ENCODE results near the gene PIK3R3. TPM values are rescaled to one million over a fixed set of nuclear protein-coding genes. Genes with fewer than 3 reads are reported as not detected.

The PIK3R3 gene
- total RNA-seq, 2 experiments from 2014 or later = 0.65 to 0.83 TPM

- CTCF ChIA-PET = no interaction called here
- H3K4me1 Mint-ChIP-seq (ENCODE audit: low read depth) = no peaks in the 10 kb centered on the region
- no peaks in the 10 kb centered on the region for H3K9me3 Mint-ChIP-seq
- peaks cover 10% of the 10 kb centered on the region for H3K36me3 Mint-ChIP-seq
- POLR2A ChIA-PET = no interaction called here
- no peak for DNase-seq
- H3K27me3 Mint-ChIP-seq = no peaks in the 10 kb centered on the region
- H3K27ac Mint-ChIP-seq = no peak overlapping the region
- no peak overlapping the region for H3K4me3 Mint-ChIP-seq
- intact Hi-C loops (cut with micrococcal nuclease) = no loop called here
Measured at GRCh38 chr1:46027788-46028573, 104.4 kb downstream of the PIK3R3 start.

- Mint-ChIP-seq H3K4me3 (no peak overlapping the region), H3K4me1 (ENCODE audit: low read depth) (no peaks in the 10 kb centered on the region), H3K9me3 (no peaks in the 10 kb centered on the region), H3K27ac (no peak overlapping the region), H3K27me3 (no peaks in the 10 kb centered on the region), H3K36me3 (peaks cover 8% of the 10 kb centered on the region)
- ChIA-PET POLR2A (no interaction called here), CTCF (no interaction called here)
- DNase-seq = no peak
- intact Hi-C loops (cut with micrococcal nuclease) = no loop called here
Measured at GRCh38 chr1:46026531-46026930, 105.9 kb downstream of the PIK3R3 start.

- Mint-ChIP-seq H3K27ac (no peak overlapping the region), H3K36me3 (peaks cover 5% of the 10 kb centered on the region), H3K4me1 (ENCODE audit: low read depth) (no peaks in the 10 kb centered on the region), H3K9me3 (no peaks in the 10 kb centered on the region), H3K4me3 (no peak overlapping the region), H3K27me3 (no peaks in the 10 kb centered on the region)
- CTCF ChIA-PET = no interaction called here
- intact Hi-C loops (cut with micrococcal nuclease) = no loop called here
- no peak for DNase-seq
- POLR2A ChIA-PET = no interaction called here
Measured at GRCh38 chr1:46021046-46021996, 111.1 kb downstream of the PIK3R3 start.

GRCh38 chr1:46020010-46020409 is 112.4 kb downstream of the PIK3R3 start:
- CTCF ChIA-PET = no interaction called here
- DNase-seq = no peak
- no peaks in the 10 kb centered on the region for H3K9me3 Mint-ChIP-seq
- H3K4me3 Mint-ChIP-seq = no peak overlapping the region
- H3K27ac Mint-ChIP-seq = no peak overlapping the region
- intact Hi-C loops (cut with micrococcal nuclease) = no loop called here
- POLR2A ChIA-PET = no interaction called here
- peaks cover 5% of the 10 kb centered on the region for H3K36me3 Mint-ChIP-seq
- no peaks in the 10 kb centered on the region for H3K27me3 Mint-ChIP-seq
- no peaks in the 10 kb centered on the region for H3K4me1 Mint-ChIP-seq (ENCODE audit: low read depth)

GRCh38 chr1:46019348-46019747 is 113.1 kb downstream of the PIK3R3 start:
- no peaks in the 10 kb centered on the region for H3K27me3 Mint-ChIP-seq
- no peak for DNase-seq
- intact Hi-C loops (cut with micrococcal nuclease) = no loop called here
- H3K4me3 Mint-ChIP-seq = no peak overlapping the region
- POLR2A ChIA-PET = no interaction called here
- no peaks in the 10 kb centered on the region for H3K9me3 Mint-ChIP-seq
- CTCF ChIA-PET = interaction anchor here (1.3 to 1.5 kb wide), 2 partner anchors 17 to 204 kb away, joined by 3 to 9 read pairs; no protein-coding TSS in a partner anchor
- no peaks in the 10 kb centered on the region for H3K4me1 Mint-ChIP-seq (ENCODE audit: low read depth)
- no peak overlapping the region for H3K27ac Mint-ChIP-seq
- H3K36me3 Mint-ChIP-seq = peaks cover 3% of the 10 kb centered on the region

GRCh38 chr1:46017876-46018503 is 114.4 kb downstream of the PIK3R3 start:
- Mint-ChIP-seq H3K27me3 (no peaks in the 10 kb centered on the region), H3K27ac (no peak overlapping the region), H3K9me3 (no peaks in the 10 kb centered on the region), H3K4me1 (ENCODE audit: low read depth) (no peaks in the 10 kb centered on the region), H3K36me3 (no peaks in the 10 kb centered on the region), H3K4me3 (no peak overlapping the region)
- POLR2A ChIA-PET = no interaction called here
- intact Hi-C loops (cut with micrococcal nuclease) = no loop called here
- CTCF ChIA-PET = interaction anchor here (1.5 kb wide), 1 partner anchor 19 kb away, joined by 9 read pairs; no protein-coding TSS in a partner anchor
- no peak for DNase-seq

GRCh38 chr1:46013581-46013980 is 118.8 kb downstream of the PIK3R3 start:
- ChIA-PET POLR2A (no interaction called here), CTCF (no interaction called here)
- DNase-seq = no peak
- Mint-ChIP-seq H3K4me3 (no peak overlapping the region), H3K27ac (no peak overlapping the region), H3K36me3 (peaks cover 13% of the 10 kb centered on the region), H3K27me3 (no peaks in the 10 kb centered on the region), H3K4me1 (ENCODE audit: low read depth) (no peaks in the 10 kb centered on the region), H3K9me3 (no peaks in the 10 kb centered on the region)
- intact Hi-C loops (cut with micrococcal nuclease) = no loop called here

- no peak overlapping the region for H3K4me3 Mint-ChIP-seq
- H3K4me1 Mint-ChIP-seq (ENCODE audit: low read depth) = no peaks in the 10 kb centered on the region
- ChIA-PET CTCF (no interaction called here), POLR2A (no interaction called here)
- H3K27me3 Mint-ChIP-seq = no peaks in the 10 kb centered on the region
- intact Hi-C loops (cut with micrococcal nuclease) = no loop called here
- no peaks in the 10 kb centered on the region for H3K9me3 Mint-ChIP-seq
- no peak for DNase-seq
- no peak overlapping the region for H3K27ac Mint-ChIP-seq
- H3K36me3 Mint-ChIP-seq = peaks cover 26% of the 10 kb centered on the region
Measured at GRCh38 chr1:46012236-46012635, 120.2 kb downstream of the PIK3R3 start.

GRCh38 chr1:46011121-46011695 is 121.2 kb downstream of the PIK3R3 start:
- H3K4me1 Mint-ChIP-seq (ENCODE audit: low read depth) = no peaks in the 10 kb centered on the region
- H3K27me3 Mint-ChIP-seq = no peaks in the 10 kb centered on the region
- no peak overlapping the region for H3K4me3 Mint-ChIP-seq
- peaks cover 30% of the 10 kb centered on the region for H3K36me3 Mint-ChIP-seq
- no peak overlapping the region for H3K27ac Mint-ChIP-seq
- H3K9me3 Mint-ChIP-seq = no peaks in the 10 kb centered on the region
- intact Hi-C loops (cut with micrococcal nuclease) = no loop called here
- no peak for DNase-seq
- CTCF ChIA-PET = no interaction called here
- POLR2A ChIA-PET = no interaction called here

GRCh38 chr1:46010611-46011010 is 121.8 kb downstream of the PIK3R3 start:
- Mint-ChIP-seq H3K36me3 (peaks cover 30% of the 10 kb centered on the region), H3K27me3 (no peaks in the 10 kb centered on the region), H3K4me3 (no peak overlapping the region), H3K9me3 (no peaks in the 10 kb centered on the region), H3K4me1 (ENCODE audit: low read depth) (no peaks in the 10 kb centered on the region), H3K27ac (no peak overlapping the region)
- ChIA-PET CTCF (no interaction called here), POLR2A (no interaction called here)
- intact Hi-C loops (cut with micrococcal nuclease) = no loop called here
- DNase-seq = no peak

- no peak for DNase-seq
- intact Hi-C loops (cut with micrococcal nuclease) = no loop called here
- ChIA-PET POLR2A (no interaction called here), CTCF (no interaction called here)
- Mint-ChIP-seq H3K36me3 (peaks cover 30% of the 10 kb centered on the region), H3K4me1 (ENCODE audit: low read depth) (no peaks in the 10 kb centered on the region), H3K27me3 (no peaks in the 10 kb centered on the region), H3K4me3 (no peak overlapping the region), H3K27ac (no peak overlapping the region), H3K9me3 (no peaks in the 10 kb centered on the region)
Measured at GRCh38 chr1:46008585-46008984, 123.8 kb downstream of the PIK3R3 start.

GRCh38 chr1:46005594-46005993 is 126.8 kb downstream of the PIK3R3 start:
- H3K4me3 Mint-ChIP-seq = no peak overlapping the region
- CTCF ChIA-PET = interaction anchor here (1.6 kb wide), 1 partner anchor 218 kb away, joined by 4 read pairs; no protein-coding TSS in a partner anchor
- peaks cover 25% of the 10 kb centered on the region for H3K36me3 Mint-ChIP-seq
- intact Hi-C loops (cut with micrococcal nuclease) = no loop called here
- H3K27ac Mint-ChIP-seq = no peak overlapping the region
- H3K27me3 Mint-ChIP-seq = no peaks in the 10 kb centered on the region
- POLR2A ChIA-PET = no interaction called here
- H3K9me3 Mint-ChIP-seq = no peaks in the 10 kb centered on the region
- DNase-seq = no peak
- H3K4me1 Mint-ChIP-seq (ENCODE audit: low read depth) = no peaks in the 10 kb centered on the region
